Measurements from ENCODE around the gene ABCB1.
"Not testable (repeated sequence)": the region's sequence is repeated elsewhere in the genome, so short reads cannot be mapped to it uniquely, and the experiment has no call there.

Gene ABCB1

GRCh38 chr7:87464830-87465533 lies 135.7 kb downstream of the ABCB1 start:
- DNase-seq = not testable (repeated sequence)

- DNase-seq = no peak
These were observed 136.7 kb downstream of the ABCB1 start for GRCh38 chr7:87463982-87464381.

GRCh38 chr7:87460444-87460843 lies 140.2 kb downstream of the ABCB1 start:
- DNase-seq = not testable (repeated sequence)

- no peak for DNase-seq
These were observed 140.7 kb downstream of the ABCB1 start for GRCh38 chr7:87459941-87460340.

- DNase-seq = no peak
These were observed 142.5 kb downstream of the ABCB1 start for GRCh38 chr7:87458148-87458547.

GRCh38 chr7:87456247-87456646 lies 144.4 kb downstream of the ABCB1 start:
- DNase-seq = no peak

All from inflammatory macrophage treated with lipopolysaccharide for 4 hours (primary cell).